HG03060 (cell line): ENCODE data around the gene OPCML.

Experiments used
- ATAC-seq: cut with Tn5 transposase; IDR thresholded peaks from one replicate; pipeline ENCODE4 v1.9.1; 2021; ENCODE audit warnings: low read depth, moderate number of reproducible peaks; ENCODE audit not compliant: unreplicated experiment

Gene OPCML

DNA sequence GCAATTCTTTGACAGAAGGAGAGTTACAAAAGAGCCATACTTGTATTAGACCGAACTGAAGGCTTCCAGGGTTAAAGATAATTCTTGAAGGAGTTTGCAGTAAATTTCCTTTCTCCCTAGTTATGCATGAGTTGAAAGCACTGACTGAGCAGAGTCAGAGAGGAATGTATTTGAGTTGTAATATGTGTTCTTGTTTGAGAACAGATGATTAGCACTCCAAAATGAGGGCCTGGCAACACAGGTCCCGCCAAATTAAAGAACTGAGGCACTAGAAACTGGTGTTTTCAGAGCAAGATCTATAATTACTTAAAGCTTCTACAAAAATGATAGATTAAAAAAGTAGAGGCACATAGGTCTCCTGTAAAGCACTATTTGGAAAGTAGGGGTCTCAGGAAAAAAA lies 970.4 kb downstream of the OPCML start:
- ATAC-seq = no peak

DNA sequence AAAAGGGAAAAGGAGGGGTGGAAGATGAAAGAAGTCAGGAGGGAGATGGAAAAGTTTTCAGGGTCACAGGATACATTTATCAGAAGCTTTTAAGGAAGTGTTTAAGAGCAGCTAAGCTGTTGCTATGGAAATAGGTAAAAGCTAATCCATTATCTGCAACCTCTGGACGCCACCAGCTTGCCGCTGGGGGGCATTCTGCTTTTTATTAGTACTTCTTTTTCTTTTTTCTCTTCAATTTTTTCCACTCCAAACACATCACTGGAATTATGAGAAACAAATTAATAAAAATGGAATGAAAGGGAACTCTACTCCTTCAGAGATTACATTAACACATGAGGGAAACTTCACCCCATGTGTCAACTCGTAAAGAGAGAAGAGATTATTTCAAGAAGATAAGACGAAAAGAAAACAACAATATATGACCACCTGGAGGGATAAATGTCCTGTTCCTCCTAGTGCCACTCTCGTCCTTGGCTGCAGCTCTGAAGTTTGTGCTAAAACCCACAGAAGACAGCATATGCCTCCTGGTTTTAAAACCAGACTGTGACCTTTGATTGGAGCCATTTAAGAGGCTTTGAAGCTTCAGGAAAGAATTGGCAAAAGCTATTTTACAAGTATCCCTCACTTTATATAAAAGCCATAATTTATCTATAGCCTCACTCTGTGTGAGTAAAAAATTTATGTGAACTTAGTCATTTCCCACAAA lies 972.8 kb downstream of the OPCML start:
- ATAC-seq = no peak

DNA sequence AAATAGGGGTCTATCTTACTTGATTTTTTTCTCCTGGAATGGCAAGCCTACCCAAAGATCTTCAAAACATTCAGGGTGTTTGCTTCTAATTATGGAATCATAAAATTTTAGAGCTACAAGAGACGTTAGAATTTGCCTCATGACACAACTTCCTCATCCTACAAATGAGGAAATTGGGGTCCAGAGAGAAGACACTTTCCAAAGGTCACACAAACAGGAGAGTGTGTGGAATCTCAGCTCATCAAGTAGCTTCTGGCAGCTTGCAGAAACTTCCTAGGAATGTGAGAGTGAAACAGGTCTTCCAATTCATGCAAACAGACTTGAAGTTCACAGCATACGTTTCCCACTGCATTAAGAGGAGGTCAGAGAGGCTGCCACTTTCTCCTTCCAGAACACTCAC lies 976.0 kb downstream of the OPCML start:
- no peak for ATAC-seq

DNA sequence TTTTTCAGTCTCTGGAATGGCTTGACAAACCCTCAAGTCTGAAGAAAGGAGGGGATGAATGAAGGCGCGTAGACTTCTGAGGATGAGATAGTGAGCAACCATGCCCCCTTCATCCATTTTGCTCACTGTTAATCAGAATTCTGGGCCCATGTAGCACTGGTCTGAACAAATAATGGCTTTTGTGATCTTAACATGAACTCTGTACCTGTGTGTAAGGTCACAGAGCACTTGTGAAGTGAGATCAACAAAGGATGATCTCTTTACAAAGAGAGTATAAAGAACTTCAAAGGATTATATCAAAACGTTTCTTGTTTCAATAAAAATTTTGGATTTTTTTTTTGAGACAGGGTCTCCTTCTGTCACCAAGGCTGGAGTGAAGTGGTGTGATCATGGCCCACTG lies 976.7 kb downstream of the OPCML start:
- no peak for ATAC-seq

DNA sequence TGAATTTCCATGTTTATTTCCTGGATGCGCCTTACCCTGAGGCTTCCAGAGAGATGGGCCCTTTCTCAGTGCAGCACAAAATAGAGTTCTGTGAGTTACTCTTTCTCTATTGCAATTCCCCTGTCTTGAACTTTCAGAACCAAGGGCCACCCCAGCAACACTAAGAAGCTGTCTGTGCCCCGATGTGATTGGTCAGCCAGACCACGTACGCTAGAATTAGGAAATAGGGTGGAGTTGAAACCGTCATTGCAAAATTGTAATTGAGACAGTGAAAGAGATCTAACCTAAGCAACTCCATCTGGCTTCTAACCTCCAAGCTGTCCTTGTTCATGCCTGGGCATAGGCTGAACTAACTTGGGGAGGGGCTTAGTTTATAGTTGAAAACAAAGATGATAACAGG lies 981.3 kb downstream of the OPCML start:
- ATAC-seq = no peak

DNA sequence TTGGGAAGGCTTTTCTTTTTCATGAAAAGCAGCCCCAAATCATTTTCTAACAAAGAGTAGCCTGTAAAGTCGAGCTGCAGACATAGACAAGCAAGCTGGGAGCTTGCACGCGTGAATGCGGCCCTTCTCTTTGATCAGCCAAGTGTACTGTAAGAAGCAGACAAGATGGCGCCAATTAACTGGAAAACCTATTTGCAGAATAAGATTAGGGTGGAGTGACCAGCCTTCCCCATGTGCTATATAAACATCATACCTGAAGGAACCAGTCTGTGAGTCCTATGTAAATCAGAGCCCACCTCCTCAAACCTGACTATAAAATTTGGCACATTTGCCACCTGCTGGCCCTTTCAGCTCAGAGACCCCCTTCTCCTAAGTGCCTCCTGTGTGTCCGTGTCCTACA lies 982.7 kb downstream of the OPCML start:
- ATAC-seq = no peak

DNA sequence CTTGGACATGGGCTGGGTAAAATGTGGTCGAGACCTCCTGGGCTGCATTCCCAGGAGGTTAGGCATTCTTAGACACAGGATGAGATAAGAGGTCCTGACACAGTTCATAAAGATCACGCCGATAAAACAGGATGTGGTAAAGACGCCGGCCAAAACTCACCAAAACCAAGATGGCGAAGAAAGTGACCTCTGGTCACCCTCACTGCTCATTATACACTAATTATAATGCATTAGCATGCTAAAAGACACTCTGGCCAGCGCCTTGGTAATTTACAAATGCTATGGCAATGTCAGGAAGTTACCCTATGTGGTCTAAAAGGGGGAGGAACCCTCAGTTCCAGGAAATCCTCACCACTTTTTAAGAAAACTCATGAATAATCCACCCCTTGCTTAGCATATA lies 983.3 kb downstream of the OPCML start:
- no peak for ATAC-seq

DNA sequence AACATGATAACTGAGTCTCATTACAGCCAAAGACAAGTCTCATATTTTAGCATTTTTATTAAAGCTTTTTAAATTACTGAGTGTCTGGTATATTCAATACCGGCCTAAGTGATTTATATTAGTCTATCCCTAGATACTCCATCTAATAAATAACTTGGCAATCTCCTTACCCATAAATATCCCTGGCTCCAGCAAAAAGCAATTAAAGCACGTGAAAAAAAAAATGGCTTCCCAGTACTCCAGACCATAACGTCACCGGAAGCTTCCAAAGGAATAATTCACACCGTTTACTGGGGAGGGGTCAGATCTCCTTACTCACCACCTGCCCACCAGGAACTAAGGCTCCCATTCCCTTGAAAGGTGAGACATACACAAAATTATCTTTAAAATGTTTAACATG lies 988.3 kb downstream of the OPCML start:
- no peak for ATAC-seq

DNA sequence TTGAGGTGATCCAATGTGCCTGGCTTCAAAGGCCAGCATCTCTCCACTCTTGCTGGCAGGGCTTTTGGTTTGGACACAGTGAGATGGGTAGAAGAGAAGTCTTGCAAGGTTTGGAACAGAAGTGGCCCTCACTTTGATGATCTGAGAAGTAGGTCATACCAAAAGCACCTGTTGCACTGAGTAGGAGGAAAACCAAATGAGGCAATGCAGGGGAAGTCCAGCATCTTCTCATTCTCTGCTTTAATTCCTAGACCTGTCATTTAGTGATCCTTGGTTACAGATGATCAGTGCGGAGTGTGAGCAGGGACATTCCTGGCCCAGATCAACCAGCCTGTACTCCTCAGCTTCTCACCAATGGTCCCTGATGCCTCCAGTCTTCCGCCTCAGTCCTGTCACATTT lies 990.5 kb downstream of the OPCML start:
- no peak for ATAC-seq

DNA sequence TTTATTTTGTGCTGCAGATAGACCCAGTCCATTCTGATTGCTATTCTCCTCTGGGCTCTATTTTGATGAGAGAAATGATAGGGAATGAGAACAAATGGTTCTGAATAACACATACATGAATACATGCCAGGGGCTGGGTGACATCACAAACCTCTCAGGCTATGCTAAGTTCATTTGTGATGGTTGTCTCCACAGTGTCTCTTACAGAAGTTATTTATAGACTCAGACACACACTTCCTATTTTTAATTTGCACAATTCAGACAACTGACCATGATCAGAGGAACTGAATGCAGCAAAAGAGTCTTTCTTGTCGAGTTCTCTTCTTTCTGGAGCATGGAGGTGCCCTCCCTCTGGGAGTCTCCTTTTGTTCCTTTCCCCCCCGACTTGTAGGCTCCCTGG lies 991.7 kb downstream of the OPCML start:
- no peak for ATAC-seq

DNA sequence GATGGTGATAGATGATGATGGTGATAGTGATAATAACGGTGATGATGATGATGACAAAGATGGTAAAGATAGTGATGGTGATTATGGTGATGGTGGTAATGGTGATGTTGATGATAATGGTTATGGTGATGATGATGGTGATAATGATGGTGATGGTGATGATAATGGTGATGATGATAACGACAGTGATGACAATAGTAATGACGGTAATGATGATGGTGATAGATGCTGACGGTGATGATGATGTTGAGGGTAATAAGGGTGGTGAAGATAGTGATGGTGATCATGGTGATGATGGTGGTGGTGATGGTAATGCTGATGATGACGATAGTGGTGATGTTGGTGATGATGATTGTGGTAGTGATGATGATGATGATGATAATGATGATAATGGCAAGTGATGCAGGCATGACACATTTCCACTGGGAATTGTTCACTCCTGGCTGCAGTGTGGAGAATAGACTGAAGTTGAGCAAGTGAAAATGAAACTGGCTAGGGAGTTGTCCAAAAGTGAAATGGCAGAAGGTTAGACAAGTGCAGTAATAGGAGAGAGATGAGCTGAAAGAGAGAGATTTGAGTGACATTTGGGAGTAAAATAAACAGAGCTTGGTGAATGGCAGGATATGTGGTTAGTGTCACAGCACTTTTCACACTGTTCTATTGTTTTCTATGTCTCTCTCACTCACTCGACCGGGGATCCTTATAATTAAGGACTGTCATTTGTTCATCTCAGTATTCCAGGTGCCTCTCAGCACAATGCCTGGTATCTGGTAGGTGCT lies 992.5 kb downstream of the OPCML start:
- no peak for ATAC-seq

DNA sequence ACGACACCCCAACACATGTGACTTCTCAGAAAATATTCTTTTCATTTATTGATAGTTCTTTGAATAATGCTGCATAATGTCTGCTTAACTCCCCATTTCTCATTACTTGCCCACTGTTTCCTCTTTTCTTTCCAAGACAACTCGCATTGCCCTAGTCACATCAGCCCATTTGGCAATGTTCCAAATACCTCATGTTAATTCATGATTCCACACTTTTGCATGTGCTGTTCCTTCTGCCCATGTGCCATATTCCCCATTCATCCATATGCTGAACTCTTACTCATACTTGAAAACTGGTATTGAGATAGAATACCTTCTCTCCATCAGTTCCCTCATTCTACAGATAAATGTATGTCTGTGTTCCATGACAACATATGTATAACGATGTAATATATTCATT lies 993.7 kb downstream of the OPCML start:
- ATAC-seq = no peak

DNA sequence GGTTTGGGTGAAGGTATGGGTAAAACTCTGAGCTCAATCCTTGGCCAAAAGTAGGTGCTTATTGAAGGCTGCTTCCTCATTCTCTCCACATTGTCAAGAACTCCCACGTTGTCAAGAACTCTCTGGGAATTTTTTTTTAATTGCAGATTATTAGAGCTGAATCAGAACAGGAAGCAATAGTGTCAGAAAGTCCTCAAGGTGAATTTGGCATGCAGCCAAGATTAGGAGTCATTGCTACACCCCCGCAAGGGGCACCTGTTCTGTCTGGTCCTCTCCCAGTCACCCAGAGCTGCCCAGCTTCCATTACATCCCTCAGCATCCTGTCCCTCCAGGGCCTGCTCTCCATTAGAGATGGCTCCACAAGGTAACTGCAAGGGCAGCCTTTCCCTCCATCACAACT lies 996.5 kb downstream of the OPCML start:
- ATAC-seq = no peak

DNA sequence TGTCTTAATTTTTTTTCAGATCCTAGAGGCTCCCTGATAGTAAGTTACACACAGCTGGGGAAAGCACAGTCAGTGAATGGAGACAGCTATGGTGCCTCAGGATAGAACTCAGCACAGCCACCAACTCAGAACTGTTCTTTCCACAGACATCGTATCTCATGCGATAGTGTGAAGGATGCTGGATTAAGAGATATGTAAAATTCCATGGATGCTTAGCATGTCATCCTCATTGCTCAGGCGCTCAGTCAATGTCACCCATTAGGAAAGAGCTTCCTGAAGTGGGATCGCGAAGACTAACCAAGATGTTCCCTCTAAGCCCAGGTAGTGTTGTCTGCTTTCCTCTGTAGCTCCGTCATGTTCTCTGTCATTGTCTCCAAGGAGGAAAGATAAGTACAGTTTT lies 1000.4 kb downstream of the OPCML start:
- no peak for ATAC-seq

DNA sequence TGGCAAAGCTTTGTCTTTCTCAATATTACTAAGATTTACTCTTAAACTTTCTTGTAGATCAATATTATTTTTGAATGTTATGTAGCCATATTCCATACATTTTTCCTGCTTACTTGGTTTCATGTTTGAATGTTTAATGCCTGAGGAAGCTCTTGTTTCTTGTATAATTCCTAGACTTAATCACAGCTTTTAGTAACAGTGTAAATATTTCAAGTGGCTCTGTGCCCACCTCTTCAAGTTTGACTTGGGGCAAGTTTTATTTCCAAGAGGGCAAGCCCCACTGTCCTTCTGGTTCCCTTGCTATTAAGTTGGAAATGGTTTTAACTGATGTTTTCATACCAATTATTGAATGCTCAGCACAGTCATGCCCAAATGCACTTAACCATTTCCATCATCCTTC lies 1004.1 kb downstream of the OPCML start:
- ATAC-seq = no peak

DNA sequence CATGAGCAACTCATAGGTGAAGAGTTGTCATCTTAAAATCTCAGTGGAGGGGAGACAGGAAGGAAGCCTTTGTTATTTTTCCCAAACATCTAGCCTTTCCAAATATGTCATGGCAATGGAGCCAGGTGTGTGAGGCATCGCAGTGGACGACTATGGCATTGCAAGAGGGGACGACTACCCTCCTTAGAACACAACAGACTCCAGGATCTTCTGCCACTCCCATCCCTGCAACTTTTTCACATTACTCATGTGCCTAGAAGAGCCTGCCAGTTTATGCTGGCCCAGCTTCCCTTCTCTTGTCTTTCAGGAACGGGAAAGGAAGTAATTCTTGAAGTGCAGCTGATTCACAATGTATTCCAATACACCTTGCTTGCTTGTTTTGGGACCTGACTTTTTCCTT lies 1008.4 kb downstream of the OPCML start:
- ATAC-seq = no peak

DNA sequence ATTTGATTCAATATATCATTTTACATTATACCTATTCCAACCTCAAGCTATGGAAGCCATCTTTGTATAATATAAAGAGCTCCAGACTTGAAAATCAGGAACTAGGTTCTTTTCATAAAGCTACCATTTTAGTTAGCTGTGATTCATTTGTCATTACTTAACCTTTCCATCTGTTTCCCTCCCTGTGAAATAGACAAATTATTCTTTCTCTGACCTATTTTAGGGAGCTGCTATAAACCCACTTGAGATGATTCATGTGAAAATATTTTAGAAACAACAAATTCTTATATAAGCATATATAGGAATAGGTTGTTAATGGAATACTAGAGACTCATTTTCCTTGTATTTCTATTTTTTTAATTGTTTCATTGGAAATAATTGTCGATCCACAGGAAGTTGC lies 1012.1 kb downstream of the OPCML start:
- ATAC-seq = no peak

DNA sequence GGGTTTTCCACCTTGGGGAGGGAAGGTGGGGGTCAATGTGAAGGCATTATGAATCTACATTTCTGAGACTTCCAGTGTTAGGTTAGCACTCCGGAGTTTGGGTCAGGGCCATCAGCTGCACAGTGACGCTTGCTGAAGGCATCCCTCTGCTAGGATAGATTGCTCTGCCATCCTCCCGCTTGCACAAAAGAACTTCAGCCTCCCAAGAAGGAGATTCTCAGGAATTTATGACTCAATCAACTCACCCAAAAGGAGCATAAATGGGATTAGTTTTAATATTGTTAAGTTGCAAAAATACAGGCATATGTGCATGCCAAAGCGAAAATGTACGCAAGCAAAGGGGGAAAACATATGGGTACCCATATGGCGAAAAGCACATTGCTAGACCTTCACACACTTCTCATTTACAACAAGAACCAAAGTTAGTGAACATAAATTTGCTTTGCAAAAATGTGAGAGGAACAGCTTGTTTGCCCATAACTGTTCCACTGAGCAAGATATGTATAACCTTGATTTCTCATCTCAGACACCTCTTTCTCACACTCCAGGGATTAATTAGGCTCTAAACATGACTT lies 1013.0 kb downstream of the OPCML start:
- no peak for ATAC-seq

DNA sequence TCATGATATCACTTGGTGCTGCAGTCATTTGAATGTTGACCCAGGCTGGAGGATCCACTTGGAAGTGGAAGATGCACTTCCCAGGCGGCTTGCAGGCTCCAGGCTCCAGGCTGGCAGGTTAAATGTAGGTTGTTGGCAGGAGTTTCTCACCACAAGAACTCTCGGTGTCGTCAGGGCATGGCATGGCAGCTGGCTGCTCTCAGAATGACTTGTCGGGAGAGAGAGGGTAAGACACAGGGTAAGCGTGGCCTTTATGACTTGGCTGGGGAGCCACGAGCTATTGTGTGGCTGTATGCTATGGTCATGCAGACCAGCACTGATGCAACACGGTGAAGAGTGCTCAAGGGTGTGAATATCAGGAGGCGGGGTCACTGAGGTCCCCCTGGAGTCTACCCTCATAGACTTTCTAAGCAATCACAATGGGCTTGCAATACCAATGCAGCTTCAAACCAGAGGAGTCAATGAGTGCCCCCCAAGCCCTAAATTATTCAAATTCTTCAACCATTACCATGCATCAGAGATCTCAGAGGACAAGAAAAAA lies 1027.7 kb downstream of the OPCML start:
- no peak for ATAC-seq

DNA sequence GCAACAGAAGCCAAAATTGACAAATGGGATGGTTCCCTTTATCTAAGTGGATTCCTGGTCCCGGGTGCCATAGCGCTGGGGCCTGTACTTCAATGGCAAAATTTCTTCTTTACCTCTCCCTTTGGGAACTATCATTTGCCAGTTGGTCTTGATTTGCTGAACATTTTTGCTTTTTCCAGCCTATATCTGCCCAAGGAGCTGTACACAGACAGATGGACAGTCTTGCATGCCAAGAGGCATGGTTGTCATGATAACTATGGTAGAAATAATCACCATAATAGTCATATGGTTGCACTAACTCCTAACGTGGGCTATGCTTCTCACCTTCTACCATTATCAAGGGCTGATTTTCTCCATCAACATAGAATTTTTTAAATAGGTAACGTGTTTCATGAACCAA lies 1030.9 kb downstream of the OPCML start:
- no peak for ATAC-seq

DNA sequence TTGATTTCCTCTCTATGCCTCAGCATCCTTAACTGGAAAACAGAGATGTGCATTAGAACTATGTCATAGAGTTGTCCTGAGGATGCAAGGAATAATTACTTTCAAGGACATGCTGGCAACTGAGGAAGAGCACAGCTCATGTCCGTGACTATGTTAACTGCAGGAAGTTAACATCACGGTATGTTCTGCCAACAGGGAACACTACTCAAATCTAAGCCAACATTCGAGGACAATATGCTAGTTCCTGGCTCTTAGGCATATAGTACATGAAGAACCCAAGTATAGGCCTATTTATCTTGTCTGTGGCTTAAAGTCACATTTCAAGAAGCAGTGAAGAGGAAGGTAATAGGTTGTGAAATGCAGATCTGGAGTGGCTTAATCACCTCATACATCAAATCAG lies 1032.6 kb downstream of the OPCML start:
- no peak for ATAC-seq

DNA sequence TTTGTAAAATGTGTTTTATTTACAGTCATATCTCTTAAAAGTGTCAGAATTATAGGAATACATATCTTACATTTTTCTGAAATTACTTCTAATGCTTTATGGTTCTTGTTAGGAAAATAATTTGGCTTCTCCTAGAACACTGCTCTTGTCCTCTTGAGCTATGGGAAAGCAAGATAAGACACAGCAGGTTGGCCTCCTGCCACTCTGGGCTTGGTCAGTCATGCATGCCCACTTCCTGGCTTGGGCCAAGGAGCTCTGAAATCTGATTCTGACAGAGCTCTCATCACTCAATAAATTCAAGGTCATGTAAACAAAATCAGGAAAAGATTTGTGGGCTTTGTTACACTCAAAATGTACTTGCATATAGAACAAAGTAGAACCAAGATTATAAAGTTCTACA lies 1036.0 kb downstream of the OPCML start:
- ATAC-seq = no peak
